GM11168 (cell line): ENCODE data around the gene CAMLG.
"Not testable (repeated sequence)": the region's sequence is repeated elsewhere in the genome, so short reads cannot be mapped to it uniquely, and the experiment has no call there.

Experiments used
- in situ Hi-C: fragments of 300-500 bp; cut with MboI; formaldehyde crosslinking; loops from one replicate; pipeline ENCODE4 v1.12.0; 2022; ENCODE audit warnings: low sequenced_read_pairs; ENCODE audit not compliant: unreplicated experiment

The CAMLG gene

DNA sequence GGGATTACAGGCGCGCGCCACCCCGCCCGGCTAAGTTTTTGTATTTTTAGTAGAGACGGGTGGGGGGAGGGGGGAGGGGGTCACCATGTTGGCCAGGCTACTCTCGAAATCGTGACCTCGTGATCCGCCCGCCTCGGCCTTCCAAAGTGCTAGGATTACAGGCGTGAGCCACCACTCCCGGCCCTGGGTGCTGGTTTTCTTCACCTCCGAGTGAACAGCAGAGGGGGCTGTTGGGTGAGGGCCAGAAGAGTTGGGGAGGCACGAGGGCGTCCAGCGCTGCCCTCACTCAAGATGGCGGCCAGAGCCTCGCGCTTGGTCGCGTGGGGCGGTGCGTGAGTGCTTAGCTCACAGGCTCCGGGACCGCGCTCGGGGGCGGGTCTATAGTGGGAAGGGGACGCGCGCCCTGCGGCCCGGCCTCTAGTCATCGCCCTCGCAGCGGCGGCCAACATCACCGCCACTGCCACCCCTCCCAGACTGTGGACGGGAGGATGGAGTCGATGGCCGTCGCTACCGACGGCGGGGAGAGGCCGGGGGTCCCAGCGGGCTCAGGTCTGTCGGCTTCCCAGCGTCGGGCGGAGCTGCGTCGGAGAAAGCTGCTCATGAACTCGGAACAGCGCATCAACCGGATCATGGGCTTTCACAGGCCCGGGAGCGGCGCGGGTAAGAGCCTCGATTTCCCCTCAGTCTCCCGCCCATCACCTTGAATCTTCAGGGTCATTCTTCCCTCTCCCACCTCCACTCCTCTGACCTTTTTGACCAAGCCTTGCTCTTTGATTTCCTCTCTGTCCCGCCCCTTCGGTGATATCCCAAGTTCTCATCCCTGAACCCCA lies at the start of gene CAMLG:
CAMLG (plus strand) TSS at position 416 of the 830 bp plus-strand sequence; CDS start at position 489, 73 bp downstream.
- in situ Hi-C loops: no loop called here

GRCh38 chr5:134690144-134690543 lies 48.2 kb upstream of the CAMLG start:
- in situ Hi-C loops: not testable (repeated sequence)

DNA sequence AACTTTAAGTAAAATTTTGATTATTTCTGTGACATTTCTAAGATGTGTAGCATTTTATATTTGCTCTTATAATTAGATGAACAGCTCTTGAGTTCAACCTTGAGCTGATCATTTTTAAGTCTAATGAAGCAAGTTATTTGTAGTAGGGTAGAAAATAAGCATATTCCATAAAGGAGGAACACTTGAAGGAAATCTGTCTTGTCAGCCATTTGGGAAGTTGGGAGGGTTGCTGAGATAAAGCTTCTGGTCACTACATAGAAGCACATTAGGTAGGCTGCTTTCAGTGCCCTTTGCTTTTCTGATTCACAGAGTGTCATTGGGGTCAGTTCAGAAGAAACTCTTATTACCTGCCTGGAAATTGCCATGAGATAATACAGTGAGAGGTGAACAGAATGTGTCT lies 45.6 kb upstream of the CAMLG start:
- in situ Hi-C loops: no loop called here

DNA sequence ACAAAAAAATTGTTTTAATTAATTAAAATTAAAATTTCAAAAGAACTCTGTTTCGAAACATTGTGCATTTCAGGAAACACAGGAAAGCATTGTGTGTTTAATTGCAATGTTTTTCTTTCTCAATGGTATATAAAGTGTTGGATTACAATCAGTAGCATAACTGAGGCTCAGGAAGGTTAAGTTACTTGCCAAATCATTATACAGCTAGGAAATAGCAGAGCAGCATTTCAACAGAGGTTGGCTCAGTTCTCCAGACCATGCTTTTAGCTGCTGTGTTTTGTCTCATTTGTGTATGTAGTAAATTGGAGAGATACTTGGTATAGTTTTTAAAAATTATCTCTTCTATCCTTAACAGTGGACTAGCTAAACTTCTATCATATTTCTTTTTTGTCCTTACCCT lies 30.0 kb upstream of the CAMLG start:
- in situ Hi-C loops: no loop called here

GRCh38 chr5:134714120-134714519 lies 24.2 kb upstream of the CAMLG start:
- in situ Hi-C loops: no loop called here

DNA sequence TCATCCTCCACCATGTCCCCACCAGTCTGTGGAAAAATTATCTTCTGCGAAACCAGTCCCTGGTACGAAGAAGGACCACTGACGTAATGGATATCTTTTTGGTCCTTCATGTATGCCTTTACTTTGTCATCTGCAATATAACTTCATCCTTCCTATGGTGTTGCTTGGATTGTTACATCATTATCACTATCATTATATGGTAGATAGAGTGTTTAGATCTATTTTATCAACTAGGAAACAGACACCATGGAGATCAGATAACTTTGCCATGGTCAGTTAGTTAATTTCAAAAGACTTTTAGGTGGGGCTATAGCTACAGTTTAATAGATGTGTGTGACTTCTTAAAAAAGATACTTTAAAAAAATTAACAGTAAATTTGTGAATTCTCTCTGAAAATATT lies 23.8 kb upstream of the CAMLG start:
- in situ Hi-C loops: no loop called here

DNA sequence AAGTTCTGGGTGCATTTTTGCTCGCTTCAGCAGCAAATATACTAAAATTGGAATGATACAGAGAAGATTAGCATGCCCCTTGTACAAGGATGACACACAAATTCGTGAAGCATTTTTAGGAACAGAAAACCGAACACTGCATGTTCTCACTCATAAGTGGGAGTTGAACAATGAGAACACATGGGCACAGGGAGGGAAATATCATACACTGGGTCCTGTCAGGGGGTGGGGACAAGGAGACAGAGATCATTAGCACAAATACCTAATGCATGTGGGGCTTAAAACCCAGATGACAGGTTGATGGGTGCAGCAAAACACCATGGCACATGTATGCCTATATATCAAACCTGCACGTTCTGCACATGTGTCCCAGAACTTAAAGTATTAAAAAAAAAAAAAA lies 22.9 kb upstream of the CAMLG start:
- in situ Hi-C loops: not testable (repeated sequence)

GRCh38 chr5:134724872-134725271 lies 13.5 kb upstream of the CAMLG start:
- in situ Hi-C loops: no loop called here

DNA sequence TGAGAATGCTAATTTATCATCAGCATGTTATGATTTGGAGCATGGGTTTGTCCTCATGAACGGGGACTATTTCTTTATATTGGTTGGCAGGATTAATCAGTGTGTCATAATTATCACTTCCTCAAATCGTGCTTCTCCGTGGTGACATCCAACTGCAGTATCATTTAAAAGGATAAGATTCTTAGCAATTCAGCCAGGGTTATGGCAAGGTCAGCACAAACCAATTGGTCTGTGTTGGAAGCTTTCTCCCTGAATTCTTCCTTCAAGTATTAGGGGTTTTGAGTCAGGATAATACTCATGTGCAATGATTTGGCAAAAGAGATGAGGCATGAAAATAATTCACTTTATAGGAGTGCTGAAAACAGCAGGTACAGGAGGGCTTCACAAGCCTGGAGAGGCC lies 5.5 kb upstream of the CAMLG start:
- in situ Hi-C loops: no loop called here

DNA sequence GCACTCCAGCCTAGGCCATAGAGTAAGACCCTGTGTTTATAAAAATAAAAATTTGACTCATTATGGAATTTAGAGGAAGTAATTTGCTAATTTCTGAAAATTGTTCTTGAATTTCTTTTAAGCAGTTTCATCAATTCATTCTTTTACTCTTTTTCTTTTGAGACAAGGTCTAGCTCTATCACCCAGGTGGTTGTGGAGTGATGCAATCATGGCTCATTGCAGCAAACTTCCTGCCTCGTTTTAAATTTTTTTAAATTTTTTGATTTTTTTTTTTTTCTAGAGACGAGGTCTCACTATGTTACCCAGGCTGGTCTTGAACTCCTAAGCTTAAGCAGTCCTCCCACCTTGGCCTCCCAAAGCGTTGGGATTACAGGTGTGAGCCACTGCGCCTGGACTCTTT lies 3.1 kb upstream of the CAMLG start:
- in situ Hi-C loops: no loop called here

DNA sequence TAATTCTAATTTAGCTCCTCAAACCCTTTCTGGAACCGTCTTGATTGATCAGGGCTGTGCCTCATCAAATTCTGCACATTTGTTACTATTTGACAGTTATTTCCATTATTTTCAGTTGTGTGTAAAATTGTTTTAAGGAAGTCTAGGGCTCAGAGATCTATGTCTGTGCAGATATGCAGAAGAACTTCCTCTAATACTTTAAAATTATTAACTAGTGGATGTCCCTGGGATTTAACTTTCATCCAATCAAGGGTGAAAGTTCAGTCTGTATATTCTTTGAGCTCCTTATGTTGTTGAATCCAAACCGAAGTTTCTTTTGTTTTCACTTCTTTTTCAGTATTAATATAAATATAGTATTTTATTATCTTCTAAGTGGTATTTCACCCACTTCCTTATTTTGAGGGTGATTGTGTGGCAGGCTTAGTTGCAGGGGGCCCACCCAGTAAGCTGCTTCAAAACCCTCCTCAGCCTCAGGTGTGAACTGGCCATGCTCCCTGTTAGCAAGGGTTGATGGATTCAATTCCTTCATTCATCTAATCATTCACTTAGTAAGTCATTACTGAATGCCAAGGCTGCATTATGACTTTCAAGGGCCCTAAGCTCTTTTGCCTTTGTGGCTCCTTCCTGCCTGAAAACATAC lies 2.1 kb upstream of the CAMLG start:
- in situ Hi-C loops: no loop called here

GRCh38 chr5:134738963-134739661 lies 764 bp downstream of the CAMLG start:
- in situ Hi-C loops: no loop called here

DNA sequence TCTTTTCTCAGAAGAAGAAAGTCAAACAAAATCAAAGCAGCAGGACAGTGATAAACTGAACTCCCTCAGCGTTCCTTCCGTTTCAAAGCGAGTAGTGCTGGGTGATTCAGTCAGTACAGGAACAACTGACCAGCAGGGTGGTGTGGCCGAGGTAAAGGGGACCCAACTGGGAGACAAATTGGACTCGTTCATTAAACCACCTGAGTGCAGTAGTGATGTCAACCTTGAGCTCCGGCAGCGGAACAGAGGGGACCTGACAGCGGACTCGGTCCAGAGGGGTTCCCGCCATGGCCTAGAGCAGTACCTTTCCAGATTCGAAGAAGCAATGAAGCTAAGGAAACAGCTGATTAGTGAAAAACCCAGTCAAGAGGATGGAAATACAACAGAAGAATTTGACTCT lies 2.7 kb downstream of the CAMLG start:
- in situ Hi-C loops: loop anchor here (10.0 kb wide), 1 partner anchor 164 kb away; the partner anchor contains the start of gene PCBD2

GRCh38 chr5:134742134-134742533 lies 3.8 kb downstream of the CAMLG start:
- in situ Hi-C loops: loop anchor here (10.0 kb wide), 1 partner anchor 163 kb away; the partner anchor contains the start of gene PCBD2

DNA sequence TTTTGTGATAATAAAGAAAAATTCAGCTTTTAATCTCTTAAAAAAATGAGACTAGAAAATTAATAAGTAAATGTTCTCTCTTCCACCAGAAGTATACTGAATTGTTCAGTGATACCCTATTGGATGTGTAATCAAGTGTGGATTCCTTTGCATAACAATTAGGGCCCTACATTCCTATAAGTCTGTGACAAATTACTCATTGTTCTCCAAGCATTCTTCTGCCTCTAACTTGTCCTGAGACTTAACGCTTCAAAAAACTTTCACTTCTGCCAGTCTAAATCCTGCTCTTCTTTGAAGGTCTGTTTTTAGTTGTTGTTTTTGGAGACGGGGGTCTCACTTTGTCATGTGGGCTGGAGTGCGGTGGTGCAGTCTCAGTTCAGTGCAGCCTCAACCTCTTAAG lies 11.1 kb downstream of the CAMLG start:
- in situ Hi-C loops: loop anchor here (10.0 kb wide), 1 partner anchor 155 kb away; the partner anchor contains the start of gene PCBD2

- in situ Hi-C loops: no loop called here
Measured at GRCh38 chr5:134758176-134758503, 19.8 kb downstream of the CAMLG start.

DNA sequence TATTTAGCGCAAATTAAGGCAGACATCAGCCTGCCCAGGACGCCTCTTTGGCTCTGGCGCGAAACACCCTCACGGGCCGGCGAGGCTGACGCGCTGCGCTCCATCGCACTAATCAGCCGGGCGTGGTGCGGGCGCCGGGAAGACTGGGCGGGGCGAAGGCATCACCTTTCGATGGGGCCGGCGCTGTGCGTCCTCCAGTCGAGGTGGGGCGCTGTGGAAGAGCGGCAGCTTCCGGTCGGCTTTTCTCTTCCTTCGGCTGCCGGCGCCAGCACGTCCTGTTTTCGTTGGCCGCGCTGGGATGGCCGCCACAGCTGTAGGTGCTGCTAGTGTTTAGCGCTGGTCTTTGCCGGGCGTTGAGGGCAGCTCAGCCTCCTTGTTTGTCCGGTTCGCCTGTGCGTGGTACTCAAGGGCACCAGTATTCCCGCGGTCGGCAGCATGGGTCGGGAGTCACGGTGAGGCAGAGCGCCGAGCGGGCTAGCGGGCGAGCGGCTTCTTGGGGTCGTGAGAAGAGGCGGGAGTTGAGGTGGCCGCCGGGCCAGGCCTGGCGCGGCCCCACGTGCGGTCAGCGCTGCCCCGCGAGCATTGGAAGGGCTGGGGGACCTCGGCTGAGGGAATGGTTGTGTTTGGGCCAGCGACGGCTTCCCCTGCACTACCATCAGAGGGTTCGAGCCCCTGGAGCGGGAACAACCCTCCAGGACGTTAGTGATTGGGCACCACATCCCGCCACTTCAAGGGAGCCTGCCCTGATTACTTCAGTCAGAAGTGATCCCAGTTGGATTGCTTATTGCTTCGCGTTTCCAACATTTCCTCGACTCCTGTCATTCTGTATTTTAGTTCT lies 20.4 kb downstream of the CAMLG start, which contains the start of gene DDX46:
DDX46 (plus strand) TSS at position 276 of the 838 bp plus-strand sequence; CDS start at position 436, 160 bp downstream.
- in situ Hi-C loops: no loop called here

GRCh38 chr5:134767528-134768291 lies 29.4 kb downstream of the CAMLG start:
- in situ Hi-C loops: not testable (repeated sequence)

DNA sequence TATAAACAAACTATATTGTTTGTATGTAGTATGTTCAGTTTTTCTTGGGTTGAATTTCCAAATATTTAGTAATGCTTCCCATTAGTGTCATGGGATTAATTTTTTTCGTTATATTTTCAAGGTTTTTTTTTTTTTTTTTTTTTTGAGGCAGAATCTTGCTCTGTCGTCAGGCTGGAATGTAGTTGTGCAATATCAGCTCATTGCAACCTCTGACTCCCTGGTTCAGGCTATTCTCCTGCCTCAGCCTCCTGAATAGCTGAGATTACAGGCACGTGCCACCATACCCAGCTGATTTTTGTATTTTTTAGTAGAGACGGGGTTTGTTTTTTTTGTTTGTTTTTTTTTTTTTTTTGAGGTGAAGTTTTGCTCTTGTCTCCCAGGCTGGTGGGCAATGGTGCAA lies 30.9 kb downstream of the CAMLG start:
- in situ Hi-C loops: no loop called here
